ENCODE results near the gene GPSM1.

The GPSM1 gene

DNA sequence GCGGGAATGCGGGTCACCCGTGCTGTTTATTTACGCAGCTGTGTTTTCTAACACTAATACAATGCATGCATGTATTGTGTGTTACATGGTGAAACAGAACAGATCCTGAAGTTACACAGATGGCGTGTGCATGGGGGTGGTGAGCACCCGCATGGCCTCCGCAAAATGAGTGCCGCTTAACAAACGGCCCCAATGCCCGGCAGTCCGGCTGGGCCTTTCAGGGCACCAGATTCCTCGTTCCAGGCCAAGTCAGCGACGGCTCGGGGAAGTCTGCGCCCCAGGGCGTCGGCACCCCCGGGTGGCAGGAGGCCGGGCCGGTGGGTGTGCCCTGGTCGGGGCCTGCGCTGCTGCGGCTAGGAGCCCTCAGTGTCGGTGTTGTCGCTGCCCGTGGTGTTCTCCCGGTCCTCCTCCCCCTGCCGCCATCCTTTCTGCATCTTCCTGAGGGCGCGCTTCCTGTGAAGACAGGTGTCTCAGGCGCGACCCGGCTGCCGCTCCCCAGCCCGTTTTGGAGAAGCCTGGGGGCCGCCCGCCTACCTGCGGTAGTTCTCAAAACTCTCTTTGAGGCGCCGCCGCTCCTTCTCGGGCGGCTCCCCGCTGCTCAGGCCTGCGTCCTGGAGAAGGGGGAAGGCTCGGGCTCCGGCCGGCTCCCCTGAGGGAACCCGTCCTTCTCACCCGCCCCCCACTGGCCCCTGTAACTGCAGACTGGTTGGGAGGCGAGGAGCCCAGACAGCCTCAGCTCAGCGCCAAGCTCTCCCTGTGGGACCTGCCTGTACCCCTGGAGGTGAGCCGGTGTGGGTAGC, 36.8 kb downstream of the GPSM1 start:
- no peak for DNase-seq

DNA sequence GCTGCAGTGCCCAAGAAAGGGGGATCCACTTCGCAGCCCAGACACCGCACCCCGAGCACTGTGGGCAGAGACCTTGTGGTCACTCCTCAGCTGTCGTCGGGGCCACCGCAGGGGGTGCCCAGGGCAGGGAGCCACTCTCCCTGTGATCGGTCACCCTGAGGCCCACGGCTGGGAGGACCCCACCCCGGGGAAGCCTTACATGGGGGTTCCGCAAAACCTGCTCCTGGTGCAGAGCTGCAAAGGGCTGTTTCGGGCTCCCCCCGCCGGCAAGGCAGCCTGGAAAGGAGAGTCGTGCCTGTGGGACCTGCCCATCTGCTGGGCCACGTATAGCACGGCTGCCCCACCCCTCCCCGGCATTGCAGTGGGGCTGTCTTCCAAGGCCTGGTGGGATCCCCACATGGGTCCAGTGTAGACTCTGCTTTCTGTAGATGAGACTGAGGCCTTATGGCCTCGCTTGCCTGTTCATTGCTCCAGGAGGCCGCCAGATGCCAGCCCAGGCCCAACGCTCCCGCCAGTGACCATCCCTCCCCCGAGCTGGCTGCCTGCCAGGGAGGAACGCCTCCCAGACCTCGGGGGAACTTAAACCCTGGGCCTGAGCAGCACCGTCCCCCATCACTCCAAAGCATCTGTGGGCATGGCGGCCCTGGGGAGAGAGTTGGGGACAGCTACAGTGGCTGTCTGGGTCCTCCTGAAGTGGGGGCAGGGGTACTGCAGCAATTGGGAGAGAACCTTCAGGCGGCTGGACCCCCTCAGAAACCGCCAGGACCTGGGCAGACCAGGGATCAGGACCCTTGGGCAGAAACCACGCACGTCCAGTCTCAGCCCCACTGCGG, 37.8 kb downstream of the GPSM1 start:
- DNase-seq = no peak

DNA sequence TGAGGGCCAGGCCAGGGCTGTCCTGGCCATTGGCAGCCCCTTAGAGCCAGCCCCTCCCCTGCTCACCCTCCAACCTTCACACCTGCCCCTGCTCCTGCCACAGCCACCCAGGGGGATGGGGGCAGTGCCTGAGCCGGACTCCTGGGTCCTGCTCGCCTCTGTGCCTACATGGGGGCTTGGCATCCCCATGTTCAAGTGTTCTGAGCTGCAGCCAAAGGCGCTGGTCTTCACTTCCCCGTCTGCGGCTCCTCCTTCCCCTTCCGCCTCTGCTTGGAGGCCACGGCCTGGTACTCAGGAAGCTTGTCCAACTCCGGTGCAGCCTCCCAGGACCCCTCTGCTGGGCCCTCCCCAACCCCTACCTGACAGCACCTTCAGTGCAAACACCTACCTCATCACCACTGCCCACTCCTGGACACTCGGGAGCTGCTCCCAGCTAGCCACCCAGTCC, 38.5 kb downstream of the GPSM1 start:
- DNase-seq = no peak

DNA sequence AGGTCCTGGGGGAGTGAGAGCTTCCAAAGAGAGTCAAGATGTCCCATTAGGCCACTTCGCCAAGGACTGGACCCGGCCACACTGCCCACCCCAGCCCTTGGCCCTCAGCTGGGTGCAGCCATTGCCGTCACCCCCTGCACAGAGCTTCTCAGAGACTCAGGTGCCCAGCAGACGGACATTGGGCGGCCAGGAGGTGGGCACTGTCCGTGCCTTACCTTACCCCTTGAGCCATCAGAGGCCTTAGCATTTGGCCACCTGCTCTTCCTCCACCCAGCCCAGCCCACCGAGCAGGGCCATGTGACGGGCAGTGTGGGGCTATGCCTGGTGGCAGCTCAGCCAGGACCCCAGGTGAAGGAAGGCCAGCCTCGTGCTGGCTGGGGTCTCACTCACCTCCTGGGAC, 39.5 kb downstream of the GPSM1 start:
- DNase-seq = no peak

DNA sequence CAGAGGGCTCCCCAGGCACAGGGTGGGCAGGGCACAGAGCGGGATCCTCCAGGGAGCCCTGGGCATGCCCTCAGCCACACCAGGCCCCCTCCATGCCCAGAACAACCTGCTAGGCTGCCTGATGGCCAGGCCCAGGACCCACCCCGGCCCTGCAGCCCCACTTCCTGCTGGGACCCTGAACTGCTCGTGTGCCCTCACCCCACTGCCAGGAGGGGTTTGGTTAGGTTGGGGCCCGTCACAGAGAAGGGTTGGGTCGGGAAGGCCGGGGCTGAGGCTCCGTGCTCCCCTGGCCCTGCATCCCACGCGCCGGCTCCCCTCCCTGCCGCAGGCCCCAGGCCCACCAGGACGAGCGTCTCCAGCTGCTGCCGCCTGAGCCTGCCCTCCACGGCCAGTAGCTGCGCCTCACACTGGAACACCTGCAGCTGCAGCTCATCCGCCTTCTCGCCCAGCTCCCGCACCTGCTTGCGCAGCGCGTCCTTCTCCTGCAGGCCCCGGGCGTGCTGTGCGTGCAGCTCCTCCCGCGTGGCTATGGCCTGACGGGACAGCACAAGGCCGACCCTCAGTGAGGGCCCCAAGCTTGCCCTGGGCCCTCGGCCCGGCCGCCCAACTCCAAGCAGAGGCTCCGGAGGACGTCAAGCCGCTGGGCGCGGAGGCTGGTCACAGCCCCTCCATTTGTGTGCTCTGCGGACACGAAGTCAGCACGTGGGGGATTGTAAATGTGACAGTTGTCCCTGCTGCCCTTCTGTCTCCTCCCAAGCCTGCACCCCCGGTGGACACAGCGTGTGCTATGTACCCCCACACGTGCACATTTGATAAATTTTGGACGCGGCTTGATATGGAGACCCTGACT, 40.2 kb downstream of the GPSM1 start:
- DNase-seq = no peak

DNA sequence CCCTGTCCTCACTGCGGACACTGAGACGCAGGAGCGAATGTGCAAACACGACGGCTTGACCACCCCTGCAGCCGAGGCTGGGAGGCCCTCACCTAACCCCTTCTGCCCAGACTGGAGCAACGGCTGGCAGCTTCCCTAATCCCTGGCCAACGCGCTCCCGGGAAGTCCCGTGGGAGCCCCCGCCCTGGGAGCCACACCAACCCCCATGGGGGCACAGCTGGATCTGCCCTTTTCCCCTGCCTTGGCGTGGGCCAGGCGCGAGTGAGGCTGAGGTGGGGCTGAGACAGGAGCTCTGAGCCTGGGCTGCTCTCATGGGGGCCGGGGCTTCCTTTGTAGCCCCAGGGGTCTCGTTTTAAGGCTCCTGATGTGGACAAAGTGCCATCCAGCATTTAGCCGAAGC, 40.9 kb downstream of the GPSM1 start:
- DNase-seq = no peak

DNA sequence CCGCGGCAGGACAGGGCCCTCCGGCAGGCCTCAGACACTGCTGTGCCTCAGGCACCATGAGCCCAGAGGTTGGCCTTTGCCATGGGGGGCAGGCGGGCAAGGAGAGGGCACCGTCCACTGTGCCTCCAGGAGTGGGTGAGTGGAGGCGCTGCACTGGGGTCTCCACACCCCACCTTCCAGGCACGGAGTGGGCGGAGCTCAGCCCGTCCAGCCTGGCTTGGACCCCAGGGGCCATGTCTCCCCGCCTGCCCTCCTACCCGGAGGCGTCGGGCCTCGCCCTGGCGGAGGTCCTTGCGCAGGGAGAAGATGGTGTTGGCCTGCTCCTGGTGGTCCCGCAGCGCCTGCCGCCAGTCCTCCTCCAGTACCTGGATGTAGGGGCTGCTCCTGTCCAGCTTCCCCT, 42.7 kb downstream of the GPSM1 start:
- no peak for DNase-seq

DNA sequence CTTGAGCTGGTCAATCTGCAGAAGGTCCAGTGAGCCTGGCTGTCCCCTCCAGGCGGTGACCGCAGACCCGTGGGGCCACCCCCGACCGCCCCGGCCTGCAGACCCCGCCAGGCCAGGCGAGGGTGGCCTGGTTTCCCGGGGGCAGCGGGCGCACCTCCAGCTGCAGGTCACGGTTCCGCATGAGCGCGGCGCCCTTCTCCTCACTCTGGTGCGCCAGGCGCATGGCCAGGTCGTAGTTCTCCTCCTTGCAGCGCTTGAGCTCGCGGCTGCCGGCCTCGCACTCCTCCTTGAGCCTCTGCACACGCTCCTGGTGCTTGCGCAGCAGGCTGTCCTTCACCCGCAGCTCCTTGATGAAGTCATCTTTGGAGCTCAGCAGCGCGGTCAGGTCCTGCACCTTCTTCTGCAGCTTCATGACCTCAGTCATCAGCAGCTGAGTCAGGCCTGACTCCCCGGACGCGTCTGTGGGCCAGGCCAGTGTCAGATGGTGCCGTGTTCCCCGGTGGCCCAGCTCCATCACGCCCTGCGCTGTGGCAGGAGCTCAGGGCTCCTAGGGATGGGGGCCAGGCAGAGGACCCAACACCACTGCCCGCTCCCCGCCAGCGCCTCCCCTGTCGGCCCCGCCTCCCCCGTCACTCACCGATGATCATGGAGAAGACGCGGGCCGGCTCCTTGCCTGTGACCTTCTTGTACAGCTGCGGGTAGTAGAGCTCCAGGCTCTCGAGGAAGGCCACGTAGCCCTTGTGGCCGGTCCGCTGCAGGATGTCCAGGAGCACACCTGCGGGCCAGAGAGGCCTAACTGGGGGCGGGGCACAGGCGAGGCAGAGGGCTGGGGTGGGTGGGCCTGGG, 43.6 kb downstream of the GPSM1 start:
- DNase-seq = no peak

DNA sequence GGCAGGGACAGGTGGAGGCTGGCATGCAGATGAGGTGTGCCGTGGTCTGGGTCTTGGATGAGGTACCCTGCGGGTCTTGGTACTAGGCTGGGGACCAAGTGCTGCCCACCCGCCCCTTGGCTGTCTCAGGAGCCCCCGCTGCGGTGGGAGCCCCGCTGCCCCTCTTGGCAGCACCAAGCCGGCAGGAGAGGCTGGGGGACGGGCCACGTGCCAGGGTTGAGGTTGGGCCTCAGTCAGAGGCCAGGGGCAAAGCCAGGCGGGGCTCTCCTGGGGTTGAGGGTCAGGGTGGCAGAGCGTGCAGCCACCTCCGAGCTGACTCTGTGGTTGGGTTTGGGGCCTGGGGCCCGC, 44.2 kb downstream of the GPSM1 start:
- no peak for DNase-seq

DNA sequence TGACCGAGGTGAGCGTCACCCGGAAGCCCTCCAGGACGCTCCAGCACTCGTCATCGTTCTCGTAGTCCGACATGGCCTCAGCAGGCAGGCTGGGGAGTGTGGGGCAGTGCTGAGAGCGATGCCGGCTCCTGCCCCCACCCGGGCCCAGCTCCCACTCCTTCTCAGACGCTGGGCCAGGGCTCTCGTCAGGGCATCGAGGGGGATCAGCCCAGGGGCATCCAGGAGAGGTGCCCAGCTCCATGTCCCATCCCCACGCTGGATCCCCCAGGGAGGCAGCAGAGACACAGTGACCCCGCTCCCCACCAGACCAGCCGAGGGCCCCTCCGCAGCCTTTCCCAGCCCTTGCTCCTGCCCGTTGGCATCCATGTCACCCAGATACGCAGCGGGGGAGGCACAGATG, 44.7 kb downstream of the GPSM1 start:
- DNase-seq = no peak

DNA sequence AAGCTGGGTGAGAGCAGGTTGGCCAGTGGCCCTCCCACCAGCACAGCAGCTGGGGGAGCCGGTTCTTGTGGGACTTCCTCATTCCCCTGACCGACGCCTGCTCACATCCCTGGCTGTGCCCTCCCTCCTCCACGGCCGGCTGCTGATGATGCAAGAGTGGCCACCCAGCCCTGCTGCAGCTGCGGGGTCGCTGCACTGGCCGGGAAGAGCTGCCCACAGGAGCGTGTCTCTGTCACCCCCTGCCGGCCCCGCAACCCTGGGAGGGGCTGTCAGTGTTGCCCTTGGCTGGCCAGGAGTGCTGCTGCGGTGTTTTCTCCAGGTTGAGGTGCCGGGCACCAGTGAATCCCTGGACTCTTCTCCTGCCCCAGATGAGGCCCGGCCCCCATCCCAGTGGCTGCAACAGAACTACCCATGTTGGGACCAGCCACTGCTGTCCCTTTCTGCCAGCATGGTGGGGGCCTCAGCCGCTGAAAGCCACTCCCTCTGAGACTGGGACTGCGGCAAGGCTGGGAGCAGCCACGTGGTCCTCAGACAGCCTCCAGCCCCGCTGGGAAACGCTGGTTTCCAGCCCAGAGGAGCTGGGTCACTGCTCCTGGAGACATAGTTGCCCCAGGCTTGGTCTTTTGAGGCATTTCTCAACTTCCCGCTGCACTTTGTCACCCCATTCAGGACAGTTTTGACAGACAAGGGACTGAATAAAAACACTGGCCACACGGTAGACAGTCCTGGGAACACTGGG, 45.4 kb downstream of the GPSM1 start:
- no peak for DNase-seq

DNA sequence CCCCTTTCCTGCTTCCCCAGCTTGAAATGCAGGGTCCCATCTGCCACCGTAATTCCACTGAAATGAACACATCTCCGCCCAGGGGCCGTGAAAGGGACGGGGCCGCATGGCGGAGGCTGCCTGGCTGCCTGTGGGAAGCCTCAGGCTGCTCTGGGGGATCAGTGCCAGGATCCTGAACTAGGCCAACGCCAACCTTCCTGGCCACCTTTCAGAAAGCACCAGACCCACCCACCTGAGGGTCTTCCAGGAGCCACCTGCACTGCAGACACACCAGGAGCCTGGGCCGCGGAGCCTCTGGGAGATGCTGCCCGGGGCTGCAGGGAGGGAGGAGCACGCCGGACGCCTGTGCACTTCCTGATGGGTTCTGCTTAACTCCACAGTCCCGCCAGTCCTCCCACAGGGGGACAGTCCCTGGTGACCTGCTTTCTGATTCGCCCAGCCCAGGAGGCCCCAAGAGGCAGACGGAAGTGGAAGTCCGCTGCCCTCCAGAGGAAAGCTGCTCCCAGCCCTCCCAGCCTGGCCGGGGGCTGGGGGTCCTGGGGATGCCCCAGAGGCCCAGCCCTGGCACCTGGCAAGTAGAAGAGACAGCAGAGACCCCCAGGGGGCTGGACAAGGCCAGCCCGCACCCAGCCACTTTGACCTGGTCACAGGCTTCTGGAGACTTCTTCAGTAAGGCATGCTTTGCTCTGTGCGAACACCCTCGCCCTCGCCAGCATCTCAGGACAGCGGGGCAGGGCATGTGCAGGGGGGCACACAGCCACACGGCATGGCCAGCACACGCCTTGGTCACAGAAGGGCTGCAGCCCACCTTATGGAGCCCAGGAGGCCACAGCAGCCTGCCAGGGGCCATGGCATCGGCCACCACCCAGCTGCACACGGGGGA, 46.2 kb downstream of the GPSM1 start, which contains the start of gene CARD9:
Gene CARD9, minus strand, starts transcription at position 370 of the 883 bp plus-strand sequence. CDS start 1,591 bp downstream, outside the sequence.
- DNase-seq = no peak

DNA sequence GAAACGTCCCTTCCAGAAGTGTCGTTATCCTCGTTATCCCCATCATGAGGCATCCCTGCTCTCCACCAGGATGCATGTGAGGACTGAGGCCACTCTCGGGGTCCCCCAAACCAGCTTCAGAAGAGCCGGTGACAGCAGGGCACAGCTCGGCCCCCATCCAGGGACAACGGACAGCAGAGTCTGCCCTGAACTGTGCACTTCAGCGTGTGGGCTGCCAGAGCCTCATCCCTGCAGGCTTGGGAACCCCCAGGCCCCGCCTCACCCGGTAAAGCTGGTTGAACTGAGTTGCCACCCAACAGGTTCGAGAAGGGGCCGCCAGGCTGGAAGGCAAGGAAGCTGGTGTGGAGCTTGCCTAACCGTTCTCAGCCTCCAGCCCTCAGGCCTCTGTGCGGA, 46.8 kb downstream of the GPSM1 start:
- DNase-seq = no peak

DNA sequence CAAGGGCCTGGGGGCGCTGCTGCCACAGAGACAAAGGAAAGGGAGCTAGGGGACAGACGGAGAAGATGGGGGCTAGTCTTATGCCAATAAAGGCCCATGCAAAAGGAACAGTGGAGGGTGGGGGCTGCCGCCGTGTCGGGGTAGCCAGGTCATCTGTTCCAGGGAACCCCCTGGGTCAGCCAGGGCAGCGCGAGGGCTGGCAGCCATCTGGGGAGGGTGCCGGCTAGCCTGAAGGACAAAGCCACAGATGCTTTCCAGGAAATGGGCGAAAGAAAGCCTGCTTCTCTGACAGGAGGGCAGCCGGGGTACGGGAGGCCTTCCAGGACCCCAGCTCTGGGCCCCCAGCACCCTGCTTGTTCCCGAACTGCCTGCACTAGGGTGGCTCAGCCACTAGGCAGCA, 47.8 kb downstream of the GPSM1 start:
- DNase-seq = no peak

DNA sequence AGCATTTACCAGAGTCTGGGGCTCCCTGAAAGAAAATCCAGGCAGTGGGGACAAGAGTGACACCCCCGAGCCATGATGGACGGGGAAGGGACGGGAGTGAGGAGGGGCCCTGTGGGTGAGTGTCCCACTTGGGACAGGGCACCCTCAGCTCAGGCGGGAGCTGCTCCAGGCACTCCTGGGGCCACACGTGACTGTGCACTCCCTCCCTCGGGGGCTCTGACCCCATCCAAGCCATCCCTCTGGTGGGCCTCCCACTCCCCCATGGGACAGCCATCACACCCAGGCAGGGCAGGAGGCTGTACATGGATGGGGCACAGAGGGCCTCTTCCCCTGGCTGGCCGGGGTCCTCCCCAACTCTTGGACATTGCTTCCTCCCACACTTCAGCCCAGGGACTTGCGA, 49.1 kb downstream of the GPSM1 start:
- no peak for DNase-seq

DNA sequence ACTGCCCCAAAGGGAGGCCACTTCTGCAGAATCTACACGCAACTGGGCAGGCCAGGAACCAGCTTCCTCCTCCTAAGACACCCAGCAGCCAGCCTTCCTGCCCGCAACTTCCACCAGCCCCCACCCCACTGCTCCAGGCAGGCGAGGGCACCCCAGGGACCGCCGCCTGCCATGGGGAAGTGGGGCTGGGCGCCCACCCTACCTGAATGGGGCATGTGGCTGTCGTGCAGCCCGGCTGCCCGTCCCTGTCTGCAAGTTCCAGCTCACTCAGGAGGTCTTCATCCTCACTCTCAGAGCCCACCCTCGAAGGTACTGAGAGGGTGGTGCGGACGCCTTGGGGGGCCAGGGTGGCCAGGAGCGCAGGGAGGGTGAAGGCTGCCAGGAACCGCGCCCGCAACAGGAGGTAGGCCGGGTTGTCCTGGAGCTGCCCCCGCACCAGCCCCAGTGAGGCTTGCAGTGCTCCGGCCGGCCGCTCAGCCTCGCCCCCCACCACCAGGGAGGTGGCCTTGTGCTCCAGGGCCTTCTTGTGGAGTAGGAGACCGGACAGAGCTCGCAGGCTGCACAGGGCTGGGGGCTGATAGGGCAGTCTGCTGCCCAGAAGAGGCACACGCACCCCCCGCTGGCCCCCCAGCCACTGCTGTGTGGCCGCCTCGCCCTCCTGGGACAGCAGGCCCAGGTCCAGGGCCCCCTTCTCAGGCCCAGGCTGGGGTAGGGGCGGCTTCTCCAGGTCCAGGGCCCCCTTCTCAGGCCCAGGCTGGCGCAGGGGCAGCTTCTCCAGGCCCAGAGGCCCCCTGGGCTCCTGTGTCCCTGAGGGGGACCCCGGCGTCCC, 50.2 kb downstream of the GPSM1 start:
- no peak for DNase-seq

DNA sequence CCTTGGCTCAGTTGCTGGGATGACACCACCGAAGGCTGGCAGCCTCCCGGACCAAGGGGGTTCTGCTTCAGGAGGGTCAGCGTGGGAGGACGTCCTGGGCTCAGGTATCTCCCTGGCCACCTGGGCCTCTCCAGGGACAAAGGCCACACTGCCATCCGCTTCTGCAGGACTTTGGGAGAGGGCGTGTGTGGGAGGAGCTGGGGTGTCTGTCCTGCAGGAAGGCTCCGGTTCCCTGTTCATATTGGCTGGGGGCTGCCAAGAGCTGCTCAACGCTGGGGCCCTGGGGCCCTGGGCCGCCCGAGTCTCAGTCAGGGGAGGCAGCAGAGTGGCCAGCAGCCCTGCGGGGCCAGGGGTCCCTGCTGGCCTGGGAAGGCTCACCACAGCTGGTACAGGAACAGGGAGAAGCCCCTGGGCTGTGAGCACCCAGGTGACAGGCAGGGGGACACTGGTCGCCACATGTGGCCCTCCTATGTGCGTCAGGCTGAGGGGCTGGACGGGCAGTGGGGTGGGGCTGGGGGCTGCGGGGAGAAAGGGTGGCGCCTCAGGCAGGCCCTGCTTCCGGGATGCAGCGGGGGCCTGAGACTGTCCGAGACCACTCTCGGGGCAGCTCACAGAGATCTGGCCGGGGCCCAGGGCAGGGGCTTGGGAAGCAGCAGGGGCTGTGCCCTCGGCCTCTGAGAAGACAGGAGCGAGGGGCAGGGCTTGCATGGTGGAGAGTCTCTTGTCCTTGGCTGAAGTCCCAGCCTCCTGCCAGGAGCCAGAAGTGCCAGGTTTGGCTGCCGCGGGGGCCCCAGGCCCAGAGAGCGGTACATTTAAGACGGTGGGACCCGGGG, 51.0 kb downstream of the GPSM1 start:
- DNase-seq = no peak

DNA sequence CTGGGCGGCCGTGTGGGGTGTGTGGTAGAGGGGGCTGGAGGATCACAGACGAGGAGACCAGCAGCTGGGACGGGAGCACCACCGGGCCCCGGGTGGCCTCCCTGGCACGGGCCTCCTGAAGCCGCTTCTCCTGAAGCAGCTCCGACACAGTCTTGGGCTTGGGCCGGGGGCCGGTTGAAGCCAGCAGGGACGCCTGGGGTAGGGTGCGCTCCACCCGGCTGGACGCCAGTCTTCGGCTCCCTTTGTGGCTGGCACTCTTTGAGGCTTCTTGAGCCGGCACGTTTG, 51.6 kb downstream of the GPSM1 start:
- DNase-seq = no peak

DNA sequence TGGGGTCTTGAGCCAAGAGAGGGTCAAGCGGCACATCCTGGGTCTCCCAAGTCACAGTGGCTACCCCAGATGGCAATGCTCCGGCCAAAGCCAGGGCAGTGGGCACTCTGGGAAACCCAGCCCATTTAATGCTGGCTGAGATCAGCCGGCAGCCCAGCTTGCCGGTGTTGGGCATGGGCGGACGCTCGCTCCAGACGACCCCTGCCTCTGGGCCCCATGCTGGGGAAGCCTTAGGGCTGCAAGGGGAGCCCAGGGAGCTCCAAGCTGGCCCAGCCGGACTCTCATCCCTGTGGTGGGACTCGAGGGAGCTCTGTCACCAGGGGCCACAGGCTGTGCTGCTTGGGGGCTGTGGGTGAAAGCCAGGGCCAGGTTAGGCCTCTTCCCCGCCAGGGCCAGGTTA, 52.1 kb downstream of the GPSM1 start:
- no peak for DNase-seq

Measured in GOT3 (cell line).